MM.1S (cell line): ENCODE data around the gene SPATA31E1.
"Not testable (repeated sequence)": the region's sequence is repeated elsewhere in the genome, so short reads cannot be mapped to it uniquely, and the experiment has no call there.

ENCODE experiments used
- DNase-seq: peaks from one replicate; pipeline ENCODE4 v3.0.0-alpha.2; 2015
- H2AFZ ChIP-seq: fragments of 300-600 bp; sonication (generic); 2 replicates; pipeline ENCODE4 v1.6.0; 2016; ENCODE audit warnings: antibody characterized with exemption, low read length
- H3F3A ChIP-seq: fragments of 300-600 bp; sonication (generic); 2 replicates; pipeline ENCODE4 v1.6.1; 2016; ENCODE audit warnings: mild to moderate bottlenecking, antibody characterized with exemption, low read length, moderate library complexity, mixed read lengths; ENCODE audit not compliant: insufficient read depth
- H3K27ac ChIP-seq: fragments of 300-600 bp; sonication (generic); 2 replicates; pipeline ENCODE4 v1.5.1; 2016; ENCODE audit warnings: mild to moderate bottlenecking, low read length
- H3K27me3 ChIP-seq: fragments of 300-600 bp; sonication (generic); replicated peaks from 2 replicates; pipeline ENCODE4 v1.6.0; 2016; ENCODE audit warnings: low read length; ENCODE audit not compliant: insufficient read depth
- H3K36me3 ChIP-seq: fragments of 300-600 bp; sonication (generic); replicated peaks from 2 replicates; pipeline ENCODE4 v1.6.1; 2016; ENCODE audit warnings: mild to moderate bottlenecking, low read length, mixed read lengths; ENCODE audit not compliant: insufficient read depth
- H3K4me1 ChIP-seq: fragments of 300-600 bp; sonication (generic); 2 replicates; pipeline ENCODE4 v1.6.1; 2016; ENCODE audit warnings: low read length, mixed read lengths
- H3K4me2 ChIP-seq: fragments of 300-600 bp; sonication (generic); 2 replicates; pipeline ENCODE4 v1.6.0; 2016; ENCODE audit warnings: low read depth, low read length
- H3K4me3 ChIP-seq: fragments of 300-600 bp; sonication (generic); 2 replicates; pipeline ENCODE4 v1.5.1; 2016; ENCODE audit warnings: low read length, mixed read lengths
- H3K79me2 ChIP-seq: fragments of 300-600 bp; sonication (generic); 2 replicates; pipeline ENCODE4 v1.6.1; 2016; ENCODE audit warnings: mixed run types, low read length, mixed read lengths
- H3K9ac ChIP-seq: fragments of 300-600 bp; sonication (generic); 2 replicates; pipeline ENCODE4 v1.6.1; 2016; ENCODE audit warnings: low read length, mixed read lengths
- H3K9me2 ChIP-seq: fragments of 300-600 bp; sonication (generic); replicated peaks from 2 replicates; pipeline ENCODE4 v1.6.1; 2016; ENCODE audit warnings: mild to moderate bottlenecking, low read length, mixed read lengths; ENCODE audit not compliant: insufficient read depth
- H3K9me3 ChIP-seq: fragments of 300-600 bp; sonication (generic); replicated peaks from 2 replicates; pipeline ENCODE4 v1.6.1; 2016; ENCODE audit warnings: mild to moderate bottlenecking, low read length, mixed read lengths; ENCODE audit not compliant: insufficient read depth
- H4K20me1 ChIP-seq: fragments of 300-600 bp; sonication (generic); 2 replicates; pipeline ENCODE4 v1.6.1; 2016; ENCODE audit warnings: mild to moderate bottlenecking, low read length, moderate library complexity, mixed read lengths; ENCODE audit not compliant: insufficient read depth
- EZH2 ChIP-seq: fragments of 300-600 bp; sonication (generic); optimal IDR thresholded peaks from 2 replicates; pipeline ENCODE3; 2017; ENCODE audit warnings: low read depth, mild to moderate bottlenecking, antibody characterized with exemption, low read length, mixed read lengths
- EZH2phosphoT487 ChIP-seq: fragments of 300-600 bp; sonication (generic); IDR thresholded peaks from 2 replicates; pipeline ENCODE4 v1.6.1; 2018; ENCODE audit warnings: antibody characterized with exemption, low read length
- TF ChIP-seq, protein P1 (sequence below): fragments of 300-600 bp; sonication (generic); IDR thresholded peaks from 2 replicates; pipeline ENCODE4 v1.5.1; 2016; ENCODE audit warnings: antibody characterized with exemption, low read length, mixed read lengths

SPATA31E1 gene

DNA sequence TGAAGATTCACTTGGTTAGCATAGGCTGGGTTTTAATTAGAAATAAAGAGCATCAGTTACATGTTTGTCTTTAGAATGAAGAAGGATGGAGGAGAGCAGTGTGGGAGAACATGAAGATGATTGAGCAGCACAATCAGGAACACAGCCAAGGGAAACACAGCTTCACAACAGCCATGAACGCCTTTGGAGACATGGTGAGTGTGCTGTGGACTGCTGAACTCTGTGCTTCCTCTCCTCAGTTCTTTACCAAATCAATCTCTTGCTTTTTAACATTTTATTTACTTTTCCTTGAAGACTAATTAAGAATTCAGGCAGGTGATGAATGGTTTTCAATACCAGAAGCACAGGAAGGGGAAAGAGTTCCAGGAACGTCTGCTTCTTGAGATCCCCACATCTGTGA lies 38.2 kb upstream of the SPATA31E1 start:
- Histone ChIP-seq H2AFZ (no peak overlapping the region), H3K4me3 (no peak overlapping the region), H3K27me3 (no peaks in the 10 kb centered on the region), H3K36me3 (no peaks in the 10 kb centered on the region), H3F3A (no peaks in the 10 kb centered on the region), H3K4me1 (no peaks in the 10 kb centered on the region), H3K9me2 (no peaks in the 10 kb centered on the region), H3K9ac (no peak overlapping the region), H3K27ac (no peak overlapping the region), H4K20me1 (no peaks in the 10 kb centered on the region), H3K4me2 (no peak overlapping the region), H3K9me3 (no peaks in the 10 kb centered on the region), H3K79me2 (no peaks in the 10 kb centered on the region)
- TF ChIP-seq, protein P1, sequence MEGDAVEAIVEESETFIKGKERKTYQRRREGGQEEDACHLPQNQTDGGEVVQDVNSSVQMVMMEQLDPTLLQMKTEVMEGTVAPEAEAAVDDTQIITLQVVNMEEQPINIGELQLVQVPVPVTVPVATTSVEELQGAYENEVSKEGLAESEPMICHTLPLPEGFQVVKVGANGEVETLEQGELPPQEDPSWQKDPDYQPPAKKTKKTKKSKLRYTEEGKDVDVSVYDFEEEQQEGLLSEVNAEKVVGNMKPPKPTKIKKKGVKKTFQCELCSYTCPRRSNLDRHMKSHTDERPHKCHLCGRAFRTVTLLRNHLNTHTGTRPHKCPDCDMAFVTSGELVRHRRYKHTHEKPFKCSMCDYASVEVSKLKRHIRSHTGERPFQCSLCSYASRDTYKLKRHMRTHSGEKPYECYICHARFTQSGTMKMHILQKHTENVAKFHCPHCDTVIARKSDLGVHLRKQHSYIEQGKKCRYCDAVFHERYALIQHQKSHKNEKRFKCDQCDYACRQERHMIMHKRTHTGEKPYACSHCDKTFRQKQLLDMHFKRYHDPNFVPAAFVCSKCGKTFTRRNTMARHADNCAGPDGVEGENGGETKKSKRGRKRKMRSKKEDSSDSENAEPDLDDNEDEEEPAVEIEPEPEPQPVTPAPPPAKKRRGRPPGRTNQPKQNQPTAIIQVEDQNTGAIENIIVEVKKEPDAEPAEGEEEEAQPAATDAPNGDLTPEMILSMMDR = no peak
- no peak for TF ChIP-seq EZH2
- TF ChIP-seq EZH2phosphoT487 = no peak
- no peak for DNase-seq

- H3K36me3 ChIP-seq, H3K4me1 ChIP-seq, H3F3A ChIP-seq, H3K4me2 ChIP-seq, DNase-seq, H2AFZ ChIP-seq, H3K27ac ChIP-seq, H3K9me3 ChIP-seq, H4K20me1 ChIP-seq, H3K9ac ChIP-seq, H3K4me3 ChIP-seq, H3K79me2 ChIP-seq, H3K27me3 ChIP-seq, H3K9me2 ChIP-seq: not testable (repeated sequence)
Observed at GRCh38 chr9:87847817-87848216, 34.9 kb upstream of the SPATA31E1 start.

DNA sequence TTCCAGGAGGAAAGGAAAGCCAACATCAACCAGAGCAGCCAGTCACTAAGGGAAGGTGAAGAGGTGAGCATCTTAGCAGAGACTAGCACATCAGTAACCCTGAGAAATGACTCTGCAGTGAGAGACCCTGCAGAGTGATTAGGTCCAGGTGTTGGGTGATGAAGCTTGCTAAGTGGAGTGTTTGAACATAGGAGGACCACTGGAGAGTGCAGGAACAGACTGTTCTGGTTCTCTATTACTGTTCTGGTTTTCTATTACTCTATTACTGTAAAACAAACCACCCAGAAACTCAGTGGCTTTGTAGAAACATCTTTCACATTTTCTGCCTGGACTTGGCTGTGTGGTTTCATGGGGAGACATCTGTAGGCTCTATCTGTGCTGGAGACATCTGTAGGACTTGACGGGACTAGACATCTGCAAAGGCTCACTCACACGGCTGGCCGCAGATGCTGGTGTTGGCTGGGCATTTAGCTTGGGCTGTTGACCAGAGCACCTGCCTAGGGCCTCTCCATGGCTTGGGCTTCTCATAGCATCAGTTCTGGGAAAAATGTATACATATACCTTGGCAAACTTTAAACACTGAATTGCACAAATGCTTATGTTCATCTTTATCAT lies 33.4 kb upstream of the SPATA31E1 start:
- no peak overlapping the region for H2AFZ ChIP-seq
- DNase-seq = no peak

DNA sequence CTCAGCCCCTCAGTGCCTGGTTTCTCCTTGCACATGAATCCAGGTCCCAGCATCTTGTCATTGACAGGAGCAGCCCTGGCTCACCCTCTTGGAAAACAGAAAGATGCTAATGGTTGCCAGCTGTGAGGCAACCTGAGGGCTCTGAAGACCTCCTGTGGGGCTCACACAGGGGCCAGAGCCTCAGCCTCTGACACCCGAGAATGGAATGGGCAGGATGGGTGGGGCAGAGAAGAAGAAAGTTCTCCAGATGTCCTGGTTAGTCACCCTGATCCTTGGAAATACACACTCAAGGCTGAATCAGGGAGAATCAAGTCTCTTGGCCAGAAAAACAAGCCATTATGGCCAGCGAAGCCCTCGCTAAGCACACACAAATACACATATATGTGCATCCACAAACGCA lies 32.3 kb upstream of the SPATA31E1 start:
- Histone ChIP-seq H3K79me2 (no peaks in the 10 kb centered on the region), H2AFZ (no peak overlapping the region), H3K9me3 (no peaks in the 10 kb centered on the region), H4K20me1 (no peaks in the 10 kb centered on the region), H3K4me3 (no peak overlapping the region), H3K4me2 (no peak overlapping the region), H3K27me3 (no peaks in the 10 kb centered on the region), H3K36me3 (no peaks in the 10 kb centered on the region), H3K9me2 (no peaks in the 10 kb centered on the region), H3K9ac (no peak overlapping the region), H3K27ac (no peak overlapping the region), H3F3A (no peaks in the 10 kb centered on the region), H3K4me1 (no peaks in the 10 kb centered on the region)
- DNase-seq = no peak
- TF ChIP-seq EZH2 (no peak), EZH2phosphoT487 (no peak)
- TF ChIP-seq, protein P1 = no peak

More for the DNA sequence above, 33.4 kb upstream of the SPATA31E1 start:
- TF ChIP-seq EZH2phosphoT487 (no peak), EZH2 (no peak)
- TF ChIP-seq, protein P1 = no peak
- H3K4me2 ChIP-seq = no peak overlapping the region
- H3K9me2 ChIP-seq = no peaks in the 10 kb centered on the region
- no peaks in the 10 kb centered on the region for H4K20me1 ChIP-seq
- H3K79me2 ChIP-seq = no peaks in the 10 kb centered on the region
- H3K27me3 ChIP-seq = no peaks in the 10 kb centered on the region
- no peaks in the 10 kb centered on the region for H3F3A ChIP-seq
- H3K9me3 ChIP-seq = no peaks in the 10 kb centered on the region
- no peaks in the 10 kb centered on the region for H3K36me3 ChIP-seq
- no peak overlapping the region for H3K9ac ChIP-seq
- H3K4me3 ChIP-seq = no peak overlapping the region
- no peaks in the 10 kb centered on the region for H3K4me1 ChIP-seq
- H3K27ac ChIP-seq = no peak overlapping the region

DNA sequence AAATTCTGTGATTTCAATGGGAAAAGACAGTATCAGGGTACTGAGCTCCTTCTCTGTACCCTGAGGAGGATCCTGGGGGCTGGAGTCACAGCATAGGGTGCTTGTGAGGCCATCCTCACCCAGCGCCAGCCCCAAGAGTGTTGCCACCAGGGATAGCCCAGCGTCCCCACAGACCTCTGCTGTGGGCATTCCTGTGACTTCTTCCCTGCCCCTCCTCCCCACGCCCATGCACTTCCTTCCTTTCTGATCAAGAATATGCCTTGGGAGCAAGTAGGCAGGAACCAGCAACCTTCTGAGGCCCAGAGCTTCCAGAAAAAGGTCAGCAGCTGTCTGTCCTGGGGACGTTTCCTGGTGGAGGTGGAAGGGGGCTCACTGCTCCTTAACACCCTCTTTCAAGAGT lies 31.5 kb upstream of the SPATA31E1 start:
- H2AFZ ChIP-seq, DNase-seq, H3K36me3 ChIP-seq, H3K9me3 ChIP-seq, H3K9ac ChIP-seq, H3K27ac ChIP-seq, H3K9me2 ChIP-seq, H4K20me1 ChIP-seq, H3F3A ChIP-seq, H3K27me3 ChIP-seq, H3K79me2 ChIP-seq, H3K4me3 ChIP-seq, H3K4me2 ChIP-seq, H3K4me1 ChIP-seq: not testable (repeated sequence)
